HepG2 (cell line): Measurements from ENCODE around the gene TNFSF15. TPM values are rescaled to one million over a fixed set of nuclear protein-coding genes. Genes with fewer than 3 reads are reported as not detected.

Experiments
- ATAC-seq: fragments of 200-7000 bp; cut with Tn5 transposase; 3 replicates; pipeline ENCODE4 v1.9.1; 2020; ENCODE audit warnings: mild to moderate bottlenecking, moderate library complexity
- BruUV-seq: library from RNA; stranded (reverse); fragments of 400-500 nt; replicated peaks from 2 replicates; lab custom pipeline; 2021; lab: Mats Ljungman, UMichigan
- CTCF ChIA-PET: fragments of 300-600 bp; formaldehyde crosslinking; extraction: SDS; loops from one replicate; lab custom pipeline; 2021; ENCODE audit warnings: low total read pairs, inconsistent platforms, low intra/inter-chr PET ratio; lab: Yijun Ruan, JAX
- POLR2A ChIA-PET: fragments of 350-600 bp; sonication (Branson Sonifier 250); formaldehyde crosslinking; loops from one replicate; lab custom pipeline; 2020; ENCODE audit warnings: antibody characterized with exemption, inconsistent platforms; lab: Yijun Ruan, JAX
- DNase-seq: peaks from one replicate; pipeline ENCODE4 v3.0.0-alpha.2; 2015; ENCODE audit warnings: low spot score
- FAIRE-seq: peaks from 3 replicates; lab custom pipeline; 2011; peaks lifted over from hg19 to GRCh38; lab: Jason Lieb, UNC
- H2AFZ ChIP-seq: one replicate; pipeline ENCODE4 v1.6.1; 2011; ENCODE audit warnings: low read length, inconsistent platforms
- H3K27ac ChIP-seq: fragments of 300-600 bp; 3 replicates; pipeline ENCODE4 v1.8.0; 2011; ENCODE audit warnings: mixed run types, mild to moderate bottlenecking, mixed read lengths, low read length, inconsistent platforms; ENCODE audit not compliant: insufficient read depth; ENCODE audit errors: extremely low read length
- H3K27me3 ChIP-seq, 2 experiments: fragments of 200-600 bp in 1 of 2; 2 replicates in 1 of 2; 3 replicates in 1 of 2; pipeline versions ENCODE4 v1.6.0 to v1.8.0; 2011; ENCODE audit warnings: low read length in 2 of 2, mild to moderate bottlenecking in 2 of 2, moderate library complexity in 2 of 2, inconsistent platforms in 1 of 2; ENCODE audit not compliant: insufficient read depth in 2 of 2, control insufficient read depth in 1 of 2
- H3K36me3 ChIP-seq, 2 experiments: fragments of 200-600 bp in 1 of 2; replicated peaks in 1 of 2; 2 replicates in 1 of 2; 3 replicates in 1 of 2; pipeline versions ENCODE4 v1.5.1 to v1.8.0; 2011; ENCODE audit warnings: low read length in 2 of 2, inconsistent platforms in 1 of 2; ENCODE audit not compliant: insufficient read depth in 2 of 2, control insufficient read depth in 1 of 2
- H3K4me1 ChIP-seq: 2 replicates; pipeline ENCODE4 v1.5.1; 2012; ENCODE audit warnings: low read length, inconsistent platforms; ENCODE audit not compliant: insufficient read depth
- H3K4me2 ChIP-seq: 2 replicates; pipeline ENCODE4 v1.6.0; 2011; ENCODE audit warnings: low read depth, low read length, inconsistent platforms
- H3K4me3 ChIP-seq, 3 experiments: fragments of 200-600 bp in 1 of 3; sonication (generic), shearing (Covaris generic) in 1 of 3; replicated peaks in 1 of 3; 2 replicates each; pipeline ENCODE4 v1.5.1; 2011 to 2016; ENCODE audit warnings: low read length in 3 of 3, inconsistent platforms in 2 of 3, low read depth in 2 of 3, mild to moderate bottlenecking in 2 of 3, control low read depth in 1 of 3, mixed read lengths in 1 of 3; ENCODE audit not compliant: insufficient read depth in 1 of 3
- H3K79me2 ChIP-seq: one replicate; pipeline ENCODE4 v1.6.1; 2011; ENCODE audit warnings: low read length, inconsistent platforms; ENCODE audit not compliant: insufficient read depth
- H3K9ac ChIP-seq: 2 replicates; pipeline ENCODE4 v1.6.0; 2011; ENCODE audit warnings: mild to moderate bottlenecking, low read depth, low read length, inconsistent platforms; ENCODE audit not compliant: insufficient read depth
- H3K9me3 ChIP-seq: 2 replicates; pipeline ENCODE4 v1.5.1; 2012; ENCODE audit warnings: mild to moderate bottlenecking, low read length
- H4K20me1 ChIP-seq: 2 replicates; pipeline ENCODE4 v1.6.0; 2011; ENCODE audit warnings: inconsistent platforms, mild to moderate bottlenecking, low read length, moderate library complexity; ENCODE audit not compliant: insufficient read depth
- ASH2L ChIP-seq: fragments of 300-600, 200-600 bp; sonication (generic); IDR thresholded peaks from 2 replicates; pipeline ENCODE4 v1.7.0; 2017; ENCODE audit warnings: low read depth, mild to moderate bottlenecking, moderate library complexity, mixed read lengths, low read length; ENCODE audit not compliant: insufficient read length
- MAFF ChIP-seq: IDR thresholded peaks from 2 replicates; pipeline ENCODE4 v1.6.1; 2011; ENCODE audit warnings: low read depth, low read length, improper control_type of control experiment
- MAFK ChIP-seq, 2 experiments: IDR thresholded peaks in 1 of 2; conservative IDR thresholded peaks in 1 of 2; 2 replicates each; pipeline ENCODE4 v1.6.1; 2011; ENCODE audit warnings: improper control_type of control experiment in 2 of 2, low read length in 2 of 2
- NCOA5 ChIP-seq: sonication (generic); formaldehyde crosslinking; IDR thresholded peaks from 2 replicates; pipeline ENCODE4 v1.4.0; 2020; ENCODE audit warnings: missing genetic modification reagents
- SMC3 ChIP-seq: IDR thresholded peaks from 2 replicates; pipeline ENCODE4 v1.6.1; 2011; ENCODE audit warnings: low read length, improper control_type of control experiment
- SNAI1 ChIP-seq: sonication (generic); formaldehyde crosslinking; IDR thresholded peaks from 2 replicates; pipeline ENCODE4 v1.5.0; 2020; ENCODE audit warnings: mild to moderate bottlenecking, missing genetic modification reagents, borderline replicate concordance
- YEATS2 ChIP-seq: sonication (generic); formaldehyde crosslinking; IDR thresholded peaks from 2 replicates; pipeline ENCODE4 v1.4.0; 2020; ENCODE audit warnings: missing genetic modification reagents, borderline replicate concordance
- ZNF263 ChIP-seq: sonication (generic); formaldehyde crosslinking; IDR thresholded peaks from 2 replicates; pipeline ENCODE4 v1.4.0; 2020; ENCODE audit warnings: missing genetic modification reagents
- ZNF788 ChIP-seq: sonication (generic); formaldehyde crosslinking; IDR thresholded peaks from 2 replicates; pipeline ENCODE4 v1.5.0; 2020; ENCODE audit warnings: mild to moderate bottlenecking, missing genetic modification reagents, borderline replicate concordance
- ZZZ3 ChIP-seq: sonication (generic); formaldehyde crosslinking; IDR thresholded peaks from 2 replicates; pipeline ENCODE4 v1.4.0; 2020; ENCODE audit warnings: missing genetic modification reagents, mild to moderate bottlenecking, borderline replicate concordance
- WGBS: methylation state at CpG from one replicate; pipeline ENCODE4 v1.1.6; 2017; ENCODE audit warnings: low lambda C conversion rate; 5-methylcytosine and 5-hydroxymethylcytosine counted together
- in situ Hi-C: cut with HindIII; loops from 2 replicates; pipeline ENCODE4 v1.10.0; 2017; ENCODE audit warnings: low pct_unique_long_range_greater_than_20kb; ENCODE audit not compliant: extremely low pct_ligation_motif_present
- intact Hi-C: fragments of 100-400 bp; cut with micrococcal nuclease; formaldehyde crosslinking; loops from one replicate; pipeline ENCODE4 v1.10.0; 2022; ENCODE audit not compliant: unreplicated experiment
- polyA plus RNA-seq, 8 experiments: library from polyadenylated mRNA; depleted of rRNA in 3 of 8; stranded (reverse) in 7 of 8; unstranded in 1 of 8; fragments of >200 nt; fragmentation: Illumina TruSeq in 4 of 8; extraction: Trizol in 4 of 8; gene quantifications; 2 replicates each; pipeline versions ENCODE4 v1.2.1 to v1.2.3, GENCODE V29; 2011 to 2016; ENCODE audit warnings: low read depth in 4 of 8, missing spikeins in 1 of 8, mixed read lengths in 1 of 8; ENCODE audit not compliant: insufficient read depth in 1 of 8
- total RNA-seq, 5 experiments: library from RNA; depleted of rRNA; stranded (reverse); fragments of >200 nt; fragmentation: Illumina TruSeq; extraction: Trizol; gene quantifications; 2 replicates each; pipeline ENCODE4 v1.2.3, GENCODE V29; 2016; ENCODE audit warnings: low read depth in 1 of 5

Gene TNFSF15
- total and polyA plus RNA-seq, 2 of the 13 experiments (the other 11 are each of a cell fraction or from before 2014, with no cell fraction given), result 0.02 to 0.03 TPM

- FAIRE-seq, result no peak
- Histone ChIP-seq H3K4me2 (no peak overlapping the region), H3K4me1 (no peaks in the 10 kb centered on the region), H3K4me3 (no peak overlapping the region), H2AFZ (no peak overlapping the region), H3K9ac (no peak overlapping the region)
- WGBS, result 15% methylated on average over 4 of the region's 4 CpGs
- CTCF ChIA-PET, result no interaction called here
- ATAC-seq, result no peak
- BruUV-seq, result no TSS peak
- TF ChIP-seq NCOA5 (CRISPR knock-in tag), result no peak
- peak; percentile 61 to 90 for TF ChIP-seq MAFK (conservative IDR thresholded peaks at IDR 0.05 in 1 of 2, IDR thresholded peaks at IDR 0.05 in 1 of 2; ENCODE audit: low read length in 2 of 2)
- TF ChIP-seq ZNF263 (CRISPR knock-in tag), result no peak
- no peak for TF ChIP-seq ASH2L
- no peak for TF ChIP-seq SNAI1 (CRISPR knock-in tag)
- TF ChIP-seq SMC3, result no peak
- TF ChIP-seq YEATS2 (CRISPR knock-in tag), result no peak
- no peak for TF ChIP-seq ZNF788 (CRISPR knock-in tag)
- no peak for TF ChIP-seq ZZZ3 (CRISPR knock-in tag)
- peak; percentile 78 for TF ChIP-seq MAFF
- TF ChIP-seq, all 625 proteins: peak for 2
- Histone ChIP-seq H3K27ac (no peak overlapping the region), H3K27me3 (no peaks in the 10 kb centered on the region), H3K79me2 (no peaks in the 10 kb centered on the region), H3K36me3 (no peaks in the 10 kb centered on the region), H4K20me1 (no peaks in the 10 kb centered on the region), H3K9me3 (no peaks in the 10 kb centered on the region)
- POLR2A ChIA-PET, result no interaction called here
- intact Hi-C loops (no loop called here), in situ Hi-C loops (no loop called here)
- no peak for DNase-seq
Observed at GRCh38 chr9:114847492-114848417, 41.9 kb upstream of the TNFSF15 start.
